OCI-LY7 (cell line): ENCODE results near the gene AP1S3. TPM values are rescaled to one million over a fixed set of nuclear protein-coding genes. Genes with fewer than 3 reads are reported as not detected.

Experiments used
- BruUV-seq: library from RNA; stranded (reverse); fragments of 400-500 nt; replicated peaks from 2 replicates; lab custom pipeline; 2021; lab: Mats Ljungman, UMichigan
- CTCF ChIA-PET: fragments of 300-600 bp; sonication (Branson Sonifier 250); formaldehyde crosslinking; loops from one replicate; lab custom pipeline; 2022; ENCODE audit warnings: antibody characterized with exemption; ENCODE audit not compliant: unreplicated experiment; lab: Charles Lee
- POLR2A ChIA-PET: fragments of 300-600 bp; sonication (Branson Sonifier 250); formaldehyde crosslinking; loops from one replicate; lab custom pipeline; 2022; ENCODE audit warnings: antibody characterized with exemption; lab: Charles Lee
- DNase-seq: peaks from one replicate; pipeline ENCODE4 v3.0.0-alpha.2; 2015; ENCODE audit warnings: low spot score
- H2AFZ ChIP-seq: fragments of 200-600 bp; sonication (generic), shearing (Covaris generic); 2 replicates; pipeline ENCODE4 v1.6.1; 2014; ENCODE audit warnings: mild to moderate bottlenecking, antibody characterized with exemption, low read length, moderate library complexity
- H3K27ac ChIP-seq: fragments of 200-600 bp; sonication (generic); 2 replicates; pipeline ENCODE4 v1.5.1; 2014; ENCODE audit warnings: mixed run types, low read depth, mild to moderate bottlenecking, moderate library complexity, low read length, inconsistent platforms; ENCODE audit not compliant: poor library complexity, severe bottlenecking
- H3K36me3 ChIP-seq: fragments of 200-600 bp; sonication (generic); 2 replicates; pipeline ENCODE4 v1.6.1; 2014; ENCODE audit warnings: mild to moderate bottlenecking, antibody characterized with exemption, low read length, moderate library complexity, mixed read lengths; ENCODE audit not compliant: insufficient read depth
- H3K4me1 ChIP-seq: fragments of 200-600 bp; sonication (generic); 2 replicates; pipeline ENCODE4 v1.5.1; 2014; ENCODE audit warnings: mild to moderate bottlenecking, low read length; ENCODE audit not compliant: insufficient read depth, poor library complexity, severe bottlenecking
- H3K4me2 ChIP-seq: fragments of 200-600 bp; sonication (generic); 2 replicates; pipeline ENCODE4 v1.6.1; 2014; ENCODE audit warnings: mild to moderate bottlenecking, low read length
- H3K4me3 ChIP-seq: fragments of 200-600 bp; sonication (generic); 2 replicates; pipeline ENCODE4 v1.5.1; 2014; ENCODE audit warnings: mild to moderate bottlenecking, low read depth, low read length; ENCODE audit not compliant: poor library complexity, severe bottlenecking
- H3K79me2 ChIP-seq: fragments of 200-600 bp; sonication (generic); 2 replicates; pipeline ENCODE4 v1.6.1; 2016; ENCODE audit warnings: low read depth, mild to moderate bottlenecking, low read length, moderate library complexity, mixed read lengths; ENCODE audit not compliant: insufficient read depth
- H3K9me2 ChIP-seq: fragments of 200-600 bp; sonication (generic); 2 replicates; pipeline ENCODE4 v1.6.1; 2016; ENCODE audit warnings: mild to moderate bottlenecking, low read length, mixed read lengths; ENCODE audit not compliant: insufficient read depth
- H3K9me3 ChIP-seq: fragments of 200-600 bp; sonication (generic); 2 replicates; pipeline ENCODE4 v1.6.1; 2014; ENCODE audit warnings: mild to moderate bottlenecking, mixed run types, low read length, mixed read lengths
- H4K20me1 ChIP-seq: fragments of 200-600 bp; sonication (generic); 2 replicates; pipeline ENCODE4 v1.6.1; 2014; ENCODE audit warnings: mild to moderate bottlenecking, antibody characterized with exemption, low read length, moderate library complexity, mixed read lengths; ENCODE audit not compliant: insufficient read depth
- CTCF ChIP-seq: fragments of 200-600 bp; sonication (generic); conservative IDR thresholded peaks from 2 replicates; pipeline ENCODE4 v1.5.1; 2014; ENCODE audit warnings: mild to moderate bottlenecking, antibody characterized with exemption, low read length, moderate library complexity, mixed read lengths
- EZH2phosphoT487 ChIP-seq: fragments of 200-600 bp; sonication (generic); IDR thresholded peaks from 2 replicates; pipeline ENCODE4 v1.6.1; 2018; ENCODE audit warnings: low read depth, borderline replicate concordance, mild to moderate bottlenecking, mixed run types, antibody characterized with exemption, low read length, moderate library complexity, mixed read lengths
- intact Hi-C: fragments of 100-400 bp; cut with micrococcal nuclease; formaldehyde crosslinking; loops from one replicate; pipeline ENCODE4 v1.10.0; 2022; ENCODE audit not compliant: unreplicated experiment
- total RNA-seq, 2 experiments: library from RNA; depleted of rRNA in 1 of 2; stranded (reverse); fragments of >200 nt in 1 of 2; shearing (Covaris generic) in 1 of 2; gene quantifications; 2 replicates each; pipeline ENCODE4 v1.2.3, GENCODE V29; 2014 to 2022

The AP1S3 gene
- total RNA-seq, 2 experiments from 2014 or later, result 11.2 to 32.1 TPM

GRCh38 chr2:223732346-223732745 is 105.0 kb downstream of the AP1S3 start:
- H3K79me2 ChIP-seq, result no peaks in the 10 kb centered on the region
- POLR2A ChIA-PET, result interaction anchor here (0.9 to 1.6 kb wide), 3 partner anchors 69 to 233 kb away, joined by 3 to 4 read pairs (median 3); no protein-coding TSS in a partner anchor
- H3K9me2 ChIP-seq, result no peaks in the 10 kb centered on the region
- no peak for DNase-seq
- BruUV-seq, result no TSS peak
- intact Hi-C loops, result no loop called here
- no peaks in the 10 kb centered on the region for H3K9me3 ChIP-seq
- no peaks in the 10 kb centered on the region for H3K36me3 ChIP-seq
- H3K4me3 ChIP-seq, result no peak overlapping the region
- TF ChIP-seq EZH2phosphoT487 (no peak), CTCF (no peak)
- H3K4me2 ChIP-seq, result no peak overlapping the region
- CTCF ChIA-PET, result interaction anchor here (0.7 to 1.0 kb wide), 2 partner anchors 146 to 238 kb away, joined by 3 read pairs; no protein-coding TSS in a partner anchor
- no peak overlapping the region for H2AFZ ChIP-seq
- peaks cover 1% of the 10 kb centered on the region for H3K4me1 ChIP-seq
- H4K20me1 ChIP-seq, result no peaks in the 10 kb centered on the region
- H3K27ac ChIP-seq, result no peak overlapping the region

GRCh38 chr2:223731503-223731902 is 105.9 kb downstream of the AP1S3 start:
- no peaks in the 10 kb centered on the region for H3K79me2 ChIP-seq
- H3K36me3 ChIP-seq, result no peaks in the 10 kb centered on the region
- intact Hi-C loops, result no loop called here
- H2AFZ ChIP-seq, result no peak overlapping the region
- H3K4me1 ChIP-seq, result peaks cover 3% of the 10 kb centered on the region
- no TSS peak for BruUV-seq
- no peak overlapping the region for H3K4me3 ChIP-seq
- no peak for TF ChIP-seq CTCF
- no peak for TF ChIP-seq EZH2phosphoT487
- POLR2A ChIA-PET, result interaction anchor here (0.7 to 1.6 kb wide), 4 partner anchors 11 to 1886 kb away, joined by 3 read pairs; no protein-coding TSS in a partner anchor
- H3K27ac ChIP-seq, result no peak overlapping the region
- CTCF ChIA-PET, result no interaction called here
- no peaks in the 10 kb centered on the region for H3K9me3 ChIP-seq
- H4K20me1 ChIP-seq, result no peaks in the 10 kb centered on the region
- DNase-seq, result no peak
- H3K9me2 ChIP-seq, result no peaks in the 10 kb centered on the region
- H3K4me2 ChIP-seq, result no peak overlapping the region

- Histone ChIP-seq H3K9me3 (no peaks in the 10 kb centered on the region), H2AFZ (no peak overlapping the region), H3K4me1 (peaks cover 3% of the 10 kb centered on the region), H3K79me2 (no peaks in the 10 kb centered on the region), H3K4me3 (no peak overlapping the region), H3K4me2 (no peak overlapping the region), H3K27ac (no peak overlapping the region), H4K20me1 (no peaks in the 10 kb centered on the region), H3K36me3 (no peaks in the 10 kb centered on the region), H3K9me2 (no peaks in the 10 kb centered on the region)
- no peak for TF ChIP-seq EZH2phosphoT487
- no peak for TF ChIP-seq CTCF
- no peak for DNase-seq
- ChIA-PET POLR2A (no interaction called here), CTCF (no interaction called here)
- no TSS peak for BruUV-seq
- intact Hi-C loops, result loop anchor here (5.0 kb wide), 1 partner anchor 58 kb away; no protein-coding TSS in a partner anchor
Measured at GRCh38 chr2:223729781-223730180, 107.6 kb downstream of the AP1S3 start.
